GM23248 (cell line): ENCODE results near the gene OLIG2.

Experiments
- EZH2 ChIP-seq: fragments of 200-600 bp; sonication (generic); IDR thresholded peaks from 2 replicates; pipeline ENCODE4 v1.6.1; 2018; ENCODE audit warnings: antibody characterized with exemption, mild to moderate bottlenecking; ENCODE audit not compliant: insufficient read depth, poor library complexity, severe bottlenecking
- EZH2phosphoT487 ChIP-seq: fragments of 200-600 bp; sonication (generic); IDR thresholded peaks from 2 replicates; pipeline ENCODE4 v1.6.1; 2018; ENCODE audit warnings: antibody characterized with exemption, moderate library complexity, mild to moderate bottlenecking, low read depth; ENCODE audit not compliant: insufficient read depth

- no peak for TF ChIP-seq EZH2
- TF ChIP-seq EZH2phosphoT487, result no peak
Measured at GRCh38 chr21:32981096-32981495, 44.6 kb upstream of the OLIG2 start.
